PC-3 (cell line): ENCODE results near the gene DLGAP4. TPM values are rescaled to one million over a fixed set of nuclear protein-coding genes. Genes with fewer than 3 reads are reported as not detected.
A peak's percentile ranks its signal among the peaks of the same experiment; 100 is the strongest.

Source experiments
- ATAC-seq: fragments of 200-7000 bp; cut with Tn5 transposase; 2 replicates; pipeline ENCODE4 v1.9.1; 2020; ENCODE audit warnings: mild to moderate bottlenecking, moderate library complexity
- BruUV-seq: library from RNA; stranded (reverse); fragments of 400-500 nt; replicated peaks from 2 replicates; lab custom pipeline; 2021; lab: Mats Ljungman, UMichigan
- CTCF ChIA-PET: fragments of 300-600 bp; sonication (Branson Sonifier 250); formaldehyde crosslinking; loops from one replicate; lab custom pipeline; 2022; ENCODE audit warnings: antibody characterized with exemption; lab: Charles Lee
- POLR2A ChIA-PET: fragments of 300-600 bp; sonication (Branson Sonifier 250); formaldehyde crosslinking; loops from one replicate; lab custom pipeline; 2022; ENCODE audit warnings: antibody characterized with exemption; ENCODE audit not compliant: unreplicated experiment; lab: Charles Lee
- DNase-seq: peaks from one replicate; pipeline ENCODE4 v3.0.0-alpha.2; 2015
- H2AFZ ChIP-seq: fragments of 300-600 bp; sonication (generic); 2 replicates; pipeline ENCODE4 v1.6.0; 2016; ENCODE audit warnings: antibody characterized with exemption, low read length
- H3F3A ChIP-seq: fragments of 300-600 bp; sonication (generic); one replicate; pipeline ENCODE4 v1.6.0; 2017; ENCODE audit warnings: antibody characterized with exemption, low read length, control low read depth, mild to moderate bottlenecking; ENCODE audit not compliant: unreplicated experiment
- H3K27ac ChIP-seq: fragments of 300-600 bp; sonication (generic); 2 replicates; pipeline ENCODE4 v1.5.1; 2016; ENCODE audit warnings: mild to moderate bottlenecking, low read length
- H3K27me3 ChIP-seq: fragments of 300-600 bp; sonication (generic); 2 replicates; pipeline ENCODE4 v1.6.1; 2016; ENCODE audit warnings: low read length, mixed read lengths
- H3K36me3 ChIP-seq: fragments of 300-600 bp; sonication (generic); 2 replicates; pipeline ENCODE4 v1.6.1; 2016; ENCODE audit warnings: low read depth, mixed run types, low read length, mixed read lengths
- H3K4me1 ChIP-seq: fragments of 300-600 bp; sonication (generic); 2 replicates; pipeline ENCODE4 v1.5.1; 2016; ENCODE audit warnings: low read length; ENCODE audit not compliant: insufficient read depth
- H3K4me2 ChIP-seq: fragments of 300-600 bp; sonication (generic); 2 replicates; pipeline ENCODE4 v1.6.0; 2016; ENCODE audit warnings: low read length
- H3K4me3 ChIP-seq: fragments of 300-600 bp; sonication (generic); 2 replicates; pipeline ENCODE4 v1.5.1; 2016; ENCODE audit warnings: mild to moderate bottlenecking, low read length, mixed read lengths
- H3K79me2 ChIP-seq: fragments of 300-600 bp; sonication (generic); 2 replicates; pipeline ENCODE4 v1.6.1; 2017; ENCODE audit warnings: low read length, mixed read lengths
- H3K9ac ChIP-seq: fragments of 300-600 bp; sonication (generic); 2 replicates; pipeline ENCODE4 v1.6.0; 2016; ENCODE audit warnings: mild to moderate bottlenecking, low read length
- H3K9me2 ChIP-seq: fragments of 300-600 bp; sonication (generic); replicated peaks from 2 replicates; pipeline ENCODE4 v1.6.1; 2016; ENCODE audit warnings: mixed run types, low read length, mixed read lengths
- H3K9me3 ChIP-seq: fragments of 300-600 bp; sonication (generic); 2 replicates; pipeline ENCODE4 v1.6.1; 2016; ENCODE audit warnings: low read length, mixed read lengths
- H4K20me1 ChIP-seq: fragments of 300-600 bp; sonication (generic); 2 replicates; pipeline ENCODE4 v1.6.1; 2016; ENCODE audit warnings: low read length, mixed read lengths
- EZH2 ChIP-seq: fragments of 300-600 bp; sonication (generic); IDR thresholded peaks from one replicate; pipeline ENCODE4 v1.6.1; 2017; ENCODE audit warnings: antibody characterized with exemption, mild to moderate bottlenecking, low read length; ENCODE audit not compliant: unreplicated experiment
- EZH2phosphoT487 ChIP-seq: fragments of 300-600 bp; sonication (generic); IDR thresholded peaks from 2 replicates; pipeline ENCODE4 v1.6.1; 2018; ENCODE audit warnings: mild to moderate bottlenecking, antibody characterized with exemption, low read length, borderline replicate concordance
- intact Hi-C: fragments of 100-400 bp; cut with micrococcal nuclease; formaldehyde crosslinking; loops from 2 replicates; pipeline ENCODE4 v1.9.0; 2023
- total RNA-seq: library from RNA; depleted of rRNA; stranded (reverse); fragments of >200 nt; gene quantifications from 2 replicates; pipeline ENCODE4 v1.2.3, GENCODE V29; 2014
- TF ChIP-seq, protein P1 (sequence below): fragments of 300-600 bp; sonication (generic); conservative IDR thresholded peaks from 2 replicates; pipeline ENCODE4 v1.5.1; 2017; ENCODE audit warnings: antibody characterized with exemption, low read depth, mild to moderate bottlenecking, low read length

The DLGAP4 gene
- total RNA-seq, 1 experiment from 2014 or later = 21.0 TPM

DNA sequence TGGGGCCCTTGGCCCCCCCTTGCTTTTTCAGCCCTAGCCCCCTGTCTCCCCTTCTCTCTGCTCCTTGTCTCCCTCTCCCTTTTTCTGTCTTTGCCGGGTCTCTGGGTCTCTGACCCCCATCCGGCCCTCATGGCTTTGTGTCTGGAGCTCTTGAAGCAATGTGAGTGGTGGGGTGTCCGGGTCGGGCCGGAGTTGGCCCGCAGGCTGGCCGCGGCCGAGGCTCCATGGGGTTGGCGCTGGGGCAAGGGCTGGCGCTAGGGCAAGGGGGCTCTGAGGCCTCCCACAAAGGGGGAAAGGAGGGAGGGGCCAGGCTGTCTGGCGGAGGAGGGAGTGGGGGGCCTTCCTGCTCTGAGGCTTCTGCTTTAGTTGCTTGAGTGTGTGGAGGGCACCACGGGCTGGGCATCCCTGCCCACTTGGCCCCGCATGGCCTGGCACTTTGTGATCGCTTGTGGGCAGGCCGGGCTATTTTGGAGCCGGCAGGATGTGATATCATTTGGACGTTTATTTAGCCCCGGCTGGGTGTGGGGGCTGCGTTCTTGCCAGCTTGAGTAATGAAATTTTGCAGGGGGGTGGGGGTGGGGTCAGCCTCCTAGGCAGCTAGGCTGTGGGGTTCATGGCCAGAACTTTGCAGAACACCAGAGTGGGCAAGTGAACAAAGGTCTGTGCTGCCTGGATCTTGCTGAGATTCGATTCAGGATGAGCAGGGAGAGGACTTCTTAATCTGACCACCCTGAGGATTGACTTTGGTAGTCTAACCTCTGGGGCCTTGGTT lies 156.5 kb downstream of the DLGAP4 start:
- H3K9me3 ChIP-seq = no peaks in the 10 kb centered on the region
- TF ChIP-seq EZH2phosphoT487 (no peak), EZH2 (no peak)
- TF ChIP-seq, protein P1, sequence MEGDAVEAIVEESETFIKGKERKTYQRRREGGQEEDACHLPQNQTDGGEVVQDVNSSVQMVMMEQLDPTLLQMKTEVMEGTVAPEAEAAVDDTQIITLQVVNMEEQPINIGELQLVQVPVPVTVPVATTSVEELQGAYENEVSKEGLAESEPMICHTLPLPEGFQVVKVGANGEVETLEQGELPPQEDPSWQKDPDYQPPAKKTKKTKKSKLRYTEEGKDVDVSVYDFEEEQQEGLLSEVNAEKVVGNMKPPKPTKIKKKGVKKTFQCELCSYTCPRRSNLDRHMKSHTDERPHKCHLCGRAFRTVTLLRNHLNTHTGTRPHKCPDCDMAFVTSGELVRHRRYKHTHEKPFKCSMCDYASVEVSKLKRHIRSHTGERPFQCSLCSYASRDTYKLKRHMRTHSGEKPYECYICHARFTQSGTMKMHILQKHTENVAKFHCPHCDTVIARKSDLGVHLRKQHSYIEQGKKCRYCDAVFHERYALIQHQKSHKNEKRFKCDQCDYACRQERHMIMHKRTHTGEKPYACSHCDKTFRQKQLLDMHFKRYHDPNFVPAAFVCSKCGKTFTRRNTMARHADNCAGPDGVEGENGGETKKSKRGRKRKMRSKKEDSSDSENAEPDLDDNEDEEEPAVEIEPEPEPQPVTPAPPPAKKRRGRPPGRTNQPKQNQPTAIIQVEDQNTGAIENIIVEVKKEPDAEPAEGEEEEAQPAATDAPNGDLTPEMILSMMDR = no peak
- intact Hi-C loops = no loop called here
- ATAC-seq (peak; percentile 10), DNase-seq (peak; percentile 56)
- H3F3A ChIP-seq = no peaks in the 10 kb centered on the region
- CTCF ChIA-PET = interaction anchor here (0.6 kb wide), 1 partner anchor 23 kb away, joined by 6 read pairs; no protein-coding TSS in a partner anchor
- H4K20me1 ChIP-seq = peaks cover 34% of the 10 kb centered on the region
- POLR2A ChIA-PET = no interaction called here
- H3K4me1 ChIP-seq = peaks cover 53% of the 10 kb centered on the region
- H3K4me3 ChIP-seq = peak overlapping the region; percentile 98
- no peaks in the 10 kb centered on the region for H3K36me3 ChIP-seq
- H3K79me2 ChIP-seq = peaks cover 54% of the 10 kb centered on the region
- peak overlapping the region; percentile 98 for H3K4me2 ChIP-seq
- BruUV-seq = TSS peak; percentile 63
- H3K27me3 ChIP-seq = no peaks in the 10 kb centered on the region
- no peaks in the 10 kb centered on the region for H3K9me2 ChIP-seq
- H3K9ac ChIP-seq = peak overlapping the region; percentile 88
- peak overlapping the region; percentile 92 for H3K27ac ChIP-seq
- no peak overlapping the region for H2AFZ ChIP-seq

DNA sequence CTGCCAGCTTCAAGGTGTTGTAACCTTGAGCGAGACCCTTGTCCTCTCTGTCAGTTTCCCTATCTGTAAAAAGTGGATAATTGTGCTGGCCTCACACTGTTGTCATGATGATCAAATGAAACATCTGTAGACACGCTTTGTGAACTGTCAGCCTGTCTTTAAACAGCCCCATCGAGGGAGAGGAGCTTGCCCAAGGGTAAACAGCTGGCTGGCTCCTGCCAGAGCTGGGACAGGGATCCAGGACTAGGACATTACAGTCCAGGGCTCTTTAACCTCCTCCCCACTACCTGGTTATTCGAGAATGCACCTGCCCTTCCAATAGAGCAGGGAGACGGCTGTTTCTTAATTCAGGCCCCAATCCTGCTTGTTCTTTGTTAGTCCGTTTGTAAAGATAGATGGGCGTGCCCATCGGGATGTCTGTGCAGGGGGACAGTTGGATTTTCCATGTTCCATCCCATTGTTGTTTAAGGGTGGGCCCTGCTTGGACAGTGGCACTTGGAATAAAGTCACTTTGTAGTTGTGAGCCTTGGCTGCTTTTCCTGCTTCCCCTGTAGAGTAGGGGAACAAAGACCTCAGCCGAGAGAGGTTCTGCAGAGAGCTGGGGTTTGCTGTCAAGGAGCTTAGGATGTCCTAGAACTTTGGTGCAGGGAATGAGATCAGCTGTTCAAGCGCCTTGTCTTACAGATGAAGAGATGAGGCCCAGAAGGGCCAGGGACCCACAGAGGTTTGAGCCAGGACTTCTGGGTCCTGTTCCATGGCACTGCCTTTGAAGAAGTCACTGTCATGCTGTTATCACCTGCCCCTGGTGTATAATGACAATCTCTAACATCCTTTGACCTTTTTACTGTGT lies 157.3 kb downstream of the DLGAP4 start:
- Histone ChIP-seq H3K79me2 (peaks cover 62% of the 10 kb centered on the region), H3K9me3 (no peaks in the 10 kb centered on the region), H3F3A (no peaks in the 10 kb centered on the region), H3K27me3 (no peaks in the 10 kb centered on the region), H3K4me3 (peak overlapping the region; percentile 98), H3K4me1 (peaks cover 56% of the 10 kb centered on the region), H2AFZ (no peak overlapping the region), H3K36me3 (no peaks in the 10 kb centered on the region), H3K9me2 (no peaks in the 10 kb centered on the region), H4K20me1 (peaks cover 42% of the 10 kb centered on the region), H3K4me2 (peak overlapping the region; percentile 98), H3K27ac (peak overlapping the region; percentile 92), H3K9ac (peak overlapping the region; percentile 88)
- TF ChIP-seq EZH2phosphoT487 (no peak), EZH2 (no peak)
- TF ChIP-seq, protein P1 = no peak
- ATAC-seq = no peak
- DNase-seq = no peak
- ChIA-PET CTCF (no interaction called here), POLR2A (no interaction called here)
- intact Hi-C loops = no loop called here
- BruUV-seq = TSS peak; percentile 63
